GM19452 (cell line): ENCODE data around the gene FKBP8.
A peak's percentile ranks its signal among the peaks of the same experiment; 100 is the strongest.

Source experiments
- ATAC-seq: cut with Tn5 transposase; IDR thresholded peaks from one replicate; pipeline ENCODE4 v1.9.1; 2021; ENCODE audit not compliant: unreplicated experiment

Gene FKBP8

GRCh38 chr19:18522124-18522861, 21.1 kb downstream of the FKBP8 start:
- peak; percentile 84 for ATAC-seq

GRCh38 chr19:18521692-18522123, 21.7 kb downstream of the FKBP8 start, which contains the start of gene ELL:
Gene ELL (minus strand): TSS chr19:18522070. CDS start chr19:18522055, 15 bp downstream.
- peak; percentile 9 for ATAC-seq

DNA sequence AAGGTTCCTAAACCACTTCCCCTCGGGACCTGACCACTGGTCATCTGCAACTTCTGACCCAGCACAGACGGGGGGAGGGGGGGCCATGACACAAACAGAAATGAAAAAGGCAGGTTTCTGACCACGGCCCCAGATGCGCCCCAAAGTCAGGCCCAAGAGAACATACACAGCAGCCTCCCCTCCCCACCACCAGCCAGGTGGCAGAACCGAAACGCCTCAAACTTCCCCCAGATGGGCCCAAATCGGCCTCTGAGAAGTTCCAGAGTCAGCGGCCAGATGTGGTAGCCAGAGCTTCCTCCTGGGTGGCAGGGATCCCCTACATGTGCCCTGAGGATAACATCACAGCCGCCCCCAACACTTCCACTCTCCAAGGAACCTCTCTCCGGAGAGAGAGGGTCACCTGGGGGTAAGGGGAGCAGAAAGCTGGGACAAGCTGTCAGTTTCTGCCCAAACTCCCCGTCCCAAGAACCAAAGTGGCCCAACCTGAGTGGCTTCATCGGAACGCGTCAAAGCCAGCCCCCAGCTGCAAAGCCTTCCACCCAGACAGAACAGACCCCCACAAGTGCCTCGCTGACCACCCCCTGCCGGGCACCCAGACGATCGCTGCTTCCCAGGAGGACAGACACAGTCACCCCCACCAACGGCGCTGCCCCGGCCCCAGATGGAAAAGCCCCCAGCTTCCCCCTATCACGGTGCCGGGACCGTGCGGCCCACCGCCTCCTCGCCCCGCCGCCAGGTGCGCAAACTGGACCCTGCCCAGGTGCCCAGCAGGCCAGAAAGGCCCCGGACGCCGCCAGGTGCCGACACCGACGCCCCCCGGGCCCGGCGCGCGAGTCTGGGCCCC, 22.3 kb downstream of the FKBP8 start:
- no peak for ATAC-seq

DNA sequence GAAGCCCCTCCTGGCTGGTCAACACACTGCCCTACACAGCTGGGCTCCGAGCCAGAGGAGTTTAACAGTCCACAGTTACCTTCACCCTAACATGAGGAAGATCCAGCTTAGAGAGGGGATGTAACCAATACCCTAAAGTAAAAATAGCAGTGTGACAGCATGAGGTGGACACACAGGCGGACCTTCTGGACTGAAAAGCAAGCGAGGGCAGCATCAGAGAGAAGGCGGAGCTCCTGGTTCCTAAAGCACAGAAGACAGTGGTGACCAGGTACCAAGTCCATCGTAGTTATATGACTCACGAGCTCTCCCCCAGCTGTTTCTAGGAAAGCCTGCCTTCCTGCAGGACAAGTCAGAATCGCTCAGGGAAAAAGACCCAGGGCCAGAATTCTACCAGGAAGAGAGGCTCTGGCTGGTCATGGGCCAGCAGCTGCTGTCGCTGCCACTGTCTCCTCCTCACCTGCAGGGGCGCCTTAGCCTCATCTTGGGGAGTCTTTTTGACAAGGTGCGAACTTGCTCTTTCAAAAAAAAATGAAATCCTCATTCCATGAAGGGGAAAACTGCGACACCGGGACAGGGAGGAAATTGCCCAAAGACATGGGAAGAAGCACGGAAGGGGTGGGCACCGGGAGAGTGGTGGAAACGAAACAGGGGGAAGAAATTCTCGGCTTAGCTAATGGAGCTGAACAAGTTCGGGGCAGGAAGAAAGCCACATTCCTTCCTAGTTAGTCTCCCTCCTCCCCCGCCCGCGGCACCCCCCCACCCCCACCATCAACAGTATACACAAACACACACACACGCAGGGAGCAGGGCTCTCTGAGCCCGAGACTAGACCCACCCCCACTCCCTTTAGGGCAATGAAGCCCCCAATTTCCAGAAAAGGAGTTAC, 23.2 kb downstream of the FKBP8 start:
- no peak for ATAC-seq

DNA sequence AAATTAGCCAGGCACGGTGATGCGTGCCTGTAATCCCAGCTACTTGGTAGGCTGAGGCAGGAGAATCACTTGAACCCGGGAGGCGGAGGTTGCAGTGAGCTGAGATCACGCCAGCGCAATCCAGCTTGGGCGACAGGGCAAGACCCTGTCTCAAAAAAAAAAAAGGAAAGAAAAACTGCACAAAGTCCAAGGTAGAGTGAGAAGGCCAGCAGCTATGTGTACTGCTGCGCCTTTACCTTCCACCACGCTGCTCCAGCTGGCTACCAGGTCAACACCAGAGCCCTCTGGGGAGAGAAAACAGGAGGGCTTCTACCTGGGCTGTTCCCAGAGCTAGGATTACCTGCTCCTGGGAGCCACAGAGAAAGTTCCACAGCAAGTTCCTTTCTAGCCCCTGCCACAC, 24.7 kb downstream of the FKBP8 start:
- ATAC-seq = no peak

- ATAC-seq = no peak
Observed at GRCh38 chr19:18517606-18518005, 25.8 kb downstream of the FKBP8 start.

GRCh38 chr19:18515959-18516358, 27.4 kb downstream of the FKBP8 start:
- no peak for ATAC-seq

GRCh38 chr19:18514800-18515682, 28.3 kb downstream of the FKBP8 start:
- ATAC-seq = no peak

GRCh38 chr19:18513868-18514267, 29.5 kb downstream of the FKBP8 start:
- no peak for ATAC-seq

- no peak for ATAC-seq
Observed at GRCh38 chr19:18510216-18510615, 33.2 kb downstream of the FKBP8 start.

GRCh38 chr19:18508585-18508984, 34.8 kb downstream of the FKBP8 start:
- no peak for ATAC-seq

DNA sequence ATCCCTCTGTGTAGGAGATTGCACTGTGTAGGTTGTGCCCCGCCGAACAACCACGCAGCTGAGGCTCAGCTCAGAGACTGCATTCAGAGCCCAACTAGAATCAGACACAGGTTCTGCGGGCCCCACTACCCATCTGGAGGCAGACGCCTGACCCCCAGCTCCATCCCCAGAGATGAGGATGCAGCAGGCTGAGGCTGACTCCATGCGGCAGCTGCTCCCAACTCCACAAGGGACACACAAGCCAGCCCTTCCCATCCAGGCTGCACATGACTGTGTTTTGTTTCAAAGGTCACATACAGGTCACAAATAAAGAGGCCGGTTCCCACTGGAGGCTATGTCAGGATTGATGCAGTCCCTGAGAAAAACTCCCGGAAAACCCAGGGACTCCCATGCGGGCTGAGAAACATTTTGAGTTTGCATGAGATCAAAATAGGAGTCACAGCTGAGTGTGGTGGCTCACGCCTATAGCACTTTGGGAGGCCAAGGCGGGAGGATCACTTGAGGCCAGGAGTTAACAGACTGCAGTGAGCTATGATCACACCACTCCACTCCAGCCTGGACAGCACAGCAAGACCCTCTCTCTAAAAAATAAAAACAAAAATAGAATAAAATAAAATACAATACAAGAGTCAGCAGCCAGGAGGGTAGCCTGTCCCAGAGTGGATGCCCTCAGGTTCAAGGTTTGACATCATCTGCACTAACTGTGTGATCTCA, 35.5 kb downstream of the FKBP8 start:
- ATAC-seq = no peak

GRCh38 chr19:18507021-18507726, 36.2 kb downstream of the FKBP8 start:
- no peak for ATAC-seq

- no peak for ATAC-seq
Observed at GRCh38 chr19:18506101-18506930, 37.1 kb downstream of the FKBP8 start.

GRCh38 chr19:18504886-18505610, 38.3 kb downstream of the FKBP8 start:
- ATAC-seq = no peak

GRCh38 chr19:18503971-18504885, 39.1 kb downstream of the FKBP8 start:
- peak; percentile 62 for ATAC-seq
